ENCODE measurements around the gene NAALADL2.
"Not testable (repeated sequence)": the region's sequence is repeated elsewhere in the genome, so short reads cannot be mapped to it uniquely, and the experiment has no call there.

The NAALADL2 gene

GRCh38 chr3:175118382-175118941 lies 259.3 kb downstream of the NAALADL2 start:
- in situ Hi-C loops (cut with MboI; ENCODE audit: low pct_unique_long_range_greater_than_20kb, low sequenced_read_pairs, unreplicated experiment) = no loop called here
- no peak for TF ChIP-seq CTCF (IDR thresholded peaks at IDR 0.05; ENCODE audit: extremely low read depth, insufficient read depth, missing control alignments)
- DNase-seq (ENCODE audit: low spot score) = no peak

- in situ Hi-C loops (cut with MboI; ENCODE audit: low pct_unique_long_range_greater_than_20kb, low sequenced_read_pairs, unreplicated experiment) = no loop called here
- DNase-seq (ENCODE audit: low spot score) = no peak
- peak; percentile 27 for TF ChIP-seq CTCF (IDR thresholded peaks at IDR 0.05; ENCODE audit: extremely low read depth, insufficient read depth, missing control alignments)
Observed at GRCh38 chr3:175121225-175121624, 262.1 kb downstream of the NAALADL2 start.

GRCh38 chr3:175127075-175127662 lies 268.0 kb downstream of the NAALADL2 start:
- no peak for DNase-seq (ENCODE audit: low spot score)
- in situ Hi-C loops (cut with MboI; ENCODE audit: low pct_unique_long_range_greater_than_20kb, low sequenced_read_pairs, unreplicated experiment) = no loop called here
- no peak for TF ChIP-seq CTCF (IDR thresholded peaks at IDR 0.05; ENCODE audit: extremely low read depth, insufficient read depth, missing control alignments)

- TF ChIP-seq CTCF (IDR thresholded peaks at IDR 0.05; ENCODE audit: extremely low read depth, insufficient read depth, missing control alignments) = no peak
- in situ Hi-C loops (cut with MboI; ENCODE audit: low pct_unique_long_range_greater_than_20kb, low sequenced_read_pairs, unreplicated experiment) = no loop called here
- no peak for DNase-seq (ENCODE audit: low spot score)
Observed at GRCh38 chr3:175129126-175129525, 270.0 kb downstream of the NAALADL2 start.

GRCh38 chr3:175129571-175129970 lies 270.4 kb downstream of the NAALADL2 start:
- in situ Hi-C loops (cut with MboI; ENCODE audit: low pct_unique_long_range_greater_than_20kb, low sequenced_read_pairs, unreplicated experiment) = no loop called here
- no peak for TF ChIP-seq CTCF (IDR thresholded peaks at IDR 0.05; ENCODE audit: extremely low read depth, insufficient read depth, missing control alignments)

GRCh38 chr3:175131866-175132265 lies 272.7 kb downstream of the NAALADL2 start:
- DNase-seq (ENCODE audit: low spot score); in situ Hi-C loops (cut with MboI; ENCODE audit: low pct_unique_long_range_greater_than_20kb, low sequenced_read_pairs, unreplicated experiment): not testable (repeated sequence)

More at GRCh38 chr3:175129571-175129970, 270.4 kb downstream of the NAALADL2 start:
- DNase-seq (ENCODE audit: low spot score) = no peak

GRCh38 chr3:175132706-175133105 lies 273.6 kb downstream of the NAALADL2 start:
- DNase-seq (ENCODE audit: low spot score); in situ Hi-C loops (cut with MboI; ENCODE audit: low pct_unique_long_range_greater_than_20kb, low sequenced_read_pairs, unreplicated experiment): not testable (repeated sequence)

- no peak for TF ChIP-seq CTCF (IDR thresholded peaks at IDR 0.05; ENCODE audit: extremely low read depth, insufficient read depth, missing control alignments)
- in situ Hi-C loops (cut with MboI; ENCODE audit: low pct_unique_long_range_greater_than_20kb, low sequenced_read_pairs, unreplicated experiment) = no loop called here
- DNase-seq (ENCODE audit: low spot score) = no peak
Observed at GRCh38 chr3:175144368-175144767, 285.2 kb downstream of the NAALADL2 start.

All from GM13977 (cell line).